A204.1 (cell line): ENCODE results near the gene MAP6.

Source experiments
- FAIRE-seq: peaks from 2 replicates; lab custom pipeline; 2012; peaks lifted over from hg19 to GRCh38; lab: Jason Lieb, UNC

MAP6 gene

DNA sequence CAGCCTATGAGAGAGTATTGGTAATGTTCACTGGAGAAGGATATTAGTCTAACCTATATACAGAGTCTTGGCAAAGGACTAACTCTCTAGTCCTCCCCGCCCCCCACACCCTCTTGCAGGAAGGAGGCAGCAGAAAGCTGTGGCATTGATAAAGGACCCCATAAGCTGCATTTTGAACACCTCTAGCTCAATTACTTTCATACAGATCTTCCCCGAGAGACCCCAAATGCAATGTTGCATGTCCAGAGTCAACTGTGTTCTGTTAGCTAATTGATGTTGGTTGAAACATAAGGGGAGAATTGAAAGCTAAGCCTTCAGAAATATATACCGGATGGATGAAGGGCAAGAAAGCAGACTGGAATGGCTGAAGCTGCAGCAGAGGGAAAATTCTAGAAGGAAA is 2.8 kb downstream of the MAP6 start:
- FAIRE-seq, result no peak

DNA sequence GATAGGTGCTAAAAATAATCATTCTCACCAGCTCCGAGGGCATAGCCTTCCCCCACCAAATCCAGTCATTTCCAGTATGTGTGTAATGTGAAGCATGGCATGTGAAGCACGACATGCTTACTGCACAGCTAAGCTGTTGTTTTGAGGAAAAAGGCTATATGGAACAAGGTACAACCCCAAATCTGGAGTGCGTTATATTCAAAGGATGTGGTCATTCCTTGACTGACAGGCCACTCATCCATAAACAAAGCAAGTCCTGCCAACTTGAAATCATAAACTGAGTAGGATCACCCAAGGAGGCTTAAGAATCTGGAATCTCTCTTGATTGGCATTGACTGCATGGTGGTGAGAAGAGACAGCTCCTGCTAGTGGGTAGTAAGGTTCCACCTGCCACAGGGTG is 3.7 kb downstream of the MAP6 start:
- no peak for FAIRE-seq

DNA sequence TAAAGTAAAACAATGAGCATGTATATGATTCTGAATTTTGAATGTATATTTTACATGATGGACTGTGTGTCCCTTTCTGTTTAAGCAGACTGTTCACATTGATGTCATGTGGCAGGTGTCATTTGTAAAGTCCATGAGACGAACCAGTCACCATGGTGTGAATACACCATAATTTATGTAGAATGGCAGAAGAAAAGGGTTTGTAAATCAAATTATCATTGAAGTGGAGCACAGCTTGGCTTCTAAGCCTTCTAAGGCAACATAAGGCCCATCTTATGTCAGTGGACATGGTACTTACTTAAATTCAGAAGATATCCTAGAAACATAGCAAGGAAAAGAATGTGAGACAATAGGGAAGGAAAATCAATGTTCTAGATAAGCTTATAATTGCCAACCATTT is 4.4 kb downstream of the MAP6 start:
- FAIRE-seq, result no peak

DNA sequence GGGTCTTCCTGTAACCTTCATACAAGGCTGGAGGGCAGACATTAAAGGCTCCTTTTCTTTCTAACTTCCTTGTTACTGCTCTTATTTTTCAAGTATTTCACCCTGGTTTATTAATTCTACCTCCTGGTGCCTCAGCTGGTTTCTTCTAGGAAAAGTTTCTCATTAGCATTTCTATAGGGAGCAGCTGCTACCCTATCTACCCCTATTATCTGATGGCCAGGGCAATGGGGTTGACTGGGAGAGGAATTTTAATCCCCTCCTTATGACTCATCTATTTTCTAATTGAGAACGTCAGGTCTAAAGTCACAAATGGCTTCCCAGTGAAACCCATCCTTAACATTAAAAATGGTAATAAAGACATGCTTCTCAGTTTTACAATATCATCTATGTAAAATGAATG is 5.0 kb downstream of the MAP6 start:
- no peak for FAIRE-seq

DNA sequence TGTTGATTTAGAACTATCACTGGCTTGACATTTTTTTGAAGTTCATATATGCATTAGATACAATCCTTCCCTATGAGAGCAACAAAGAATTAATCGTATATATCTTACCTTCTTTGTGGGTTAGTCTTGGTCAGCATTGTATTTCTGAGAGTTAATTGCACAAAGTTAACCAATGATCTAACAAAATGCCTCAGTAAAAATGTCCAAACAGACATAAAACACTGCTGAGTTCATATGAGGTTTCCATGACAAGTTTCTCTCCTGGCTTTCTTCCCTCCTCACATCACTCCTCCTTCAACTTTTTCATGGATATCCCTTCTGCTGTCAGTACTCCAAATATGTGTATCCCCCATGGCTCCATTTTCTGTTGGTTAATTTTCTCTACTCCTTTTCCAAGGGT is 9.0 kb downstream of the MAP6 start:
- FAIRE-seq, result no peak

DNA sequence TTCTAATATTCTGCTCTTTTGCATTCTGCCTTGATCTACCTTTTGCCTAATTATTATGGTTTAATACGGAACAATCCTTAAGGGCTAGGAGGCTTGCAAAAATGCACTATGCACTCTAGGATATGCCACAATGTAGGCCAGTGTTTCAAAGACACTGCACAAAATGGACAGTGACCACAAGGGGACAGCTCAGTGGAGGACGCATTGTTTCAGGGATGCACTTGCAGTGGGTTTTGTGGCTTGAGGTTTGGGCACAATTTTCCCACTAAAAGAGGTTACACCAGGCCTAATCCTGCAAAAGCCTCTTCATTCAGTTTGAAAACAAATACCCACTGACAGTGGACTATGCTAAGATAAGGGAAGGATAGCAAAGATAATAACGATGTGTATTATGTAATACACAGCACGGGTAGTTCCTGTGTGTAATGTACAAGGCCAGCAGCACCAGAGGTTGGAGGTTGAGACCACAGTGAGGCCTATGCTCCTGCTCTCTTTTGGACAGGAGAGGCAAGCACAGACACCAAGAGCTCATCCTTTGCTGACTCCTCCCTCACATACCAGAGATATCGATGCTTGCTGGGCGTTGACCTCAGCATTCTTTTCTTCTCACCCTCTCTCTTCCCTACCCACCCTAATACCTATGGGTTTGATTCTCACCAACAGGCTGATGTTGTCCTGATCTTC is 12.7 kb downstream of the MAP6 start:
- FAIRE-seq, result no peak

DNA sequence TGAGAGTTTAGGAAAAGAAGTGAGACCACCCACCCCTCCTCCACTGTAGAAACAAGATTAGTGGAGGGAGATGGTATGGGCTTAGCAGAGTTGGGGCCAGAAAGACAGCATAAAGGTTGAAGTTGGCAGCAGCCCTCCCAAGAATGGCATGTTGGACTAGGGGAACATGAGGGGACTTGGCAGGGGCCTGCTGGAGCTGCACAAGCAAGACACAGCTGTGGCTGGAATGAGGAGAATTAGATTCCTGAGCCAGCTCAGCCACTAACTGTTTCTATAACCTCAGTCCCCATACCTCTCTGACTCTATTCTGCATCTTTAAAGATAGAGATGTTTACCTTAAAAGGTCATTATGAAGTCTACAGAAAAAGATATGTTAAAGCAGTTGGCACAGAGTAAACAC is 13.2 kb downstream of the MAP6 start:
- no peak for FAIRE-seq

DNA sequence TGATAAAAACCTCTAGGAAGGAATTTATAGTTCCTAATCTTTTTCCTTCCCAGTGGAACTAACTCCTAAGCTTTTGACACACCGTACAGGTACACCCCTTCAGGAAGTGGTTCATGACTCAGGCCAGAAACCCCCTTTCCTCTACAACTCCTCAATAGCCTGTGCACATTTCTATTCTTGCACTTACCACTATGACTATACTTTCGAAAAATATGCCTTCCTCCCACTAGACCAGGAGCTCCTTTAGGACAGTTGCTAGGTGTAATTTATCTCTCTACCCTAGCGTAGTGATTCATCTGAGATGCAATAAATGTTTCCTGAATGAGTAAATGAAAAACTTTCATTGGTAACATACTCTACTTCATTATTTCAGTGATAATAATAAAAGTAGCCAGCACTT is 14.5 kb downstream of the MAP6 start:
- FAIRE-seq, result no peak

DNA sequence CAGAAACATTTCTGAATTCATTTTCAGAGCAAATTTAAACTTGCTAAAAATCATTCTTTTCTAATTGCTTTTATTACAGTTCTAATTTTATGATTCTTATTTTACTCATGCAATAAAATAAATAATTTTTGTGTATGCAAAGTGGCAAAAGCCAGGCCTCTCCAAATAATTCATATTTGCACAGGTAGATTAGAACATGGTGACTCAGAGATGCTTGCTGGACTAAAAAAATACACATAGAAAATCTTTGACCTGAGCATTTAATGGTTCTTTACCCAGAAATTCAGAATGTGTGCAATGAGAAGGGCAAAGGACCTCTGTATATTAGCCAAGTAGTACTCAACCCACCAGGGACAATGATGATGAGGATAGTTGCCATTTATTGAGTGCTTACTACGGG is 15.3 kb downstream of the MAP6 start:
- no peak for FAIRE-seq

DNA sequence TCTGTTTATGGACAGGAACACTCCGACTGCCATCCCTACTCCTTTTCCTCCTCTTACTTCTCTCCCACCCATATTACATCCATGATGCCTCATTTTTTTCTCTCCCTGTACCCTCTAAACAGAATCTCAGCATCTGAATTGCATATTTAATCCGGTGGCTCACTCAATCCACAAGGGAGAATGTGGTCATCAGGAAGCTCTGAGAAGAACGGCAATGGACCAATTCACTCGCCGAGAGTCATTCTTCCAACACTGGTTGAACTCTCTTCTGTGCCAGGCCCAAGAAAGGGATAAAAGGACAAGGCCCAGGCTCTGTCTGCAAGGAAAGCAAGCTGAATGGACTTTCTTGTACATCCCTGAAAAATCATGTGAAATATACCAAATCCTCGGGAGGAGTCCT is 15.9 kb downstream of the MAP6 start:
- FAIRE-seq, result no peak

DNA sequence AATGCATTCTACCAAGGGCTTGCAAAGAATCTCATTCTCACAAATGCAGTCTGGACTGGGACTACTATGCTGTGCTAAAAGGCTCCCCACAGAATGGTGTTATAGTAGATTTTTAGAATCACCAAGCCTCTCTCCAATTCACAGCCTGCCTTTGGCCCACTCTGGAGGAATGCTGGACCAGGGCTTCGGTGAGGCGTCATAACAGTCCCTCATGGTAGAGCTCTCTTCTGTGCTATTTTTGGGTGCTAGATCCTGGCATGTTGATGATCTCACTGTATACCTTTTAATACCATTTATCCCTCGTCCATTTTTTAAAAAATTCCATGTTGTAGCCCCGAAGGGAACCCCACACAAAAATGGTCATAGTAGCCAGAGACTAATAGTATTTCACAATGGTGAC is 17.6 kb downstream of the MAP6 start:
- no peak for FAIRE-seq

DNA sequence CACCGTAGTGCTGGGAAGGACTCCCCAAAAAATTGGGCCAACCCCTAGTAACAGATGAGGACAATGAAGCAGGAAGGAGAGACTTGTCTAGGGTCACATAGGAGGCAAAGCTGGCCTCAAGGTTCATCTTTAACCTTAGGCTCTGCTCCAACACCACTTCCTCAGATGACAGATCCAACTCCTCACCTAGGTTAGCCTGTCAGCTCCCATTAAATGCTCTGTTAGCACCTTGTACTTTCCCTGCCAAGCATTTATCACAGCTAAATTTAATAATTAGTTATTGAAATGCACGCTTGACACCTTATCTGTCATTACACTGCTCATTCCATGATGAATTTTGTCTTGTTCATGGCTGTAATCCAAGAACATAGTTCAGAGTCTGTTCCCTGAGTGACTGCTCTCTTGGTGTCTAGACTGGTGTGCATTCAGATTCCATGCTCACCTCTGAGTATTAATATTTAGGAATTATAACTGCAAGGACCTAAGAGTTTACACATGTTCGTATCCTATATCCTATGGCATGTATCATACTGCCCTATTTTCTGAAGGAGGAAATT is 18.6 kb downstream of the MAP6 start:
- no peak for FAIRE-seq

DNA sequence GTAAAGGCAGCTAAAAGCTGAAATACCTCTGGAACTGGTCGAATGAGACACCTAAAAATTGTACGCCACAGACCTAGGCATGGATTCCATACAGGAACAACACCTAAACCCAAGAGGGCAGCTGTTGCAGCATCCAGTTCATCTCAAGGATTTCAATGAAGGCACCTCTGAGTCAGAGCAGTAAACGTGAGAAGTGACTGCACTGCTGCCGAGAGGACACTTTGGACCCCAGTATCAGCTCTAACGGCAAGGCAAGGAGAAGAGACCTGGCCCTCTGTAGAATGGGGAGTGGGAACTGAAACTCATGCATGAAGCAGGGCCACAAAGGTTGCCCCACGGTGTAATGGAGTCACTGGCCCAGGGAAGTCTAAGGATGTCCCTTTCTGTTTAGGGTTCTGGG is 23.9 kb downstream of the MAP6 start:
- no peak for FAIRE-seq

DNA sequence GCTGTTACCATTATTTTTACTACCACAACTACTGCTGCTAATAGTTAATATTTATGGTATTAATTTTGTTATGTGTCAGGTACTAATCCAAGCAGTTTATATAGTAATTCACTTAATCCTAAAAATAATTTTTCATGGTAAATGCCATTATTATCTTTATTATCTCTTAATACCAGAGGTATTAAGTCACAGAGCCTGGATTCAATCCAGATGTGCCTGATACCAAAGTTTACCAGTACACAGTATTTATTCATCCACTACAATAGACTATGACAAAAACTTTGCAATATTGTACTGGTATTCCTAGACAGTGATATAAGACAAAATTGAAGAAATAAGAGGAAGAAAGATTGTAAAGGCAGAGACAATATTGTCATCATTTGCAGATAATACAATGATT is 24.5 kb downstream of the MAP6 start:
- no peak for FAIRE-seq

DNA sequence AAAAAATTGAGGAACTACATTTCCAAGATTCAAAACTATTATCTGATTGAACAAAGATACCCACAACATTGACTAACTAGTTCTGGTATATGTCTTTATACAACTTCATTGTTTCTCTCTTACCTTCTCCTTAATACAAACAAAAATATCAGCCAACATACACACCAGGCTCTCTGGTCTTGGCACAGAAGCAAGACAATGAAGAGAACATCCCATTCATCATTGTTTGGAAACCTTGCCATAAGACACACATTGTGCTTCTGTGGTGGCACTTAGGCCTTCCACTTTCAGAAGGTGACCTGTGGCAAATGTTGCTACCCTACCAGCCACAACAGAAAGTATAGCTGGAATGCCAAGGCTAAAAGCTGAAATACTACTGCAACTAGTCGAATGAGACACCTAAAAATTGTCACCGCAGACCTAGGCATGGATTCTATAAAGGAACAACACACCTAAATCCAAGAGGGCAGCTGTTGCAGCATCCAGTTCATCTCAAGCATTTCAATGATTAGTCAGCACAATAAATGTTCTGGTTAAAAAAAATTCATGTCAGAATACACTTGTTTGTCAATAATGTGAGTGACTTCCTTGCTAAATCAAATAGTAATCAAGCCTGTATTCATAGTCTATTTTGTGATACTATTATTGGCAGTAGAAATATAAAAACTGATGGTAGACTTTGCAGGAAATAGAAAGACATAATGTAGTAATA is 26.3 kb downstream of the MAP6 start:
- no peak for FAIRE-seq

DNA sequence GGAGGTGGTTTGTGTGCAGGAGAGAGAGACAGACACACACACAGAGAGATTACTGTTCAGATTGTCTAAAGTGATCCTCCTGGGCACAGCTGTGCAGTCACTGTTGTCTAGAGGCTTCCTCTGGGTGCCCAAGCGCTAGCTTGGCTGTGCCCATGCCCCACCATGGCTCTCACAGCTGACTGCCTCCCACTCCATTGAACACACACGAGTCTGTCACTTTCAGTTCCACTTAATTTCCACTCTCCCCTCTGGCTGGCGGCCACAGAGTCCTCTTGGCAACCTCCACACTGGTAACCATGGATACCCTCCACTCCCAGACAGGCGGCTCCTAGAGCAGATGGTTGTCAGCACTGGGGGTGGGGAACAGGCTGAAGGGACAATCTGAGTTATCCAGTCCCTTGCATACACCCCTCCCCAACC is 29.1 kb downstream of the MAP6 start:
- no peak for FAIRE-seq

DNA sequence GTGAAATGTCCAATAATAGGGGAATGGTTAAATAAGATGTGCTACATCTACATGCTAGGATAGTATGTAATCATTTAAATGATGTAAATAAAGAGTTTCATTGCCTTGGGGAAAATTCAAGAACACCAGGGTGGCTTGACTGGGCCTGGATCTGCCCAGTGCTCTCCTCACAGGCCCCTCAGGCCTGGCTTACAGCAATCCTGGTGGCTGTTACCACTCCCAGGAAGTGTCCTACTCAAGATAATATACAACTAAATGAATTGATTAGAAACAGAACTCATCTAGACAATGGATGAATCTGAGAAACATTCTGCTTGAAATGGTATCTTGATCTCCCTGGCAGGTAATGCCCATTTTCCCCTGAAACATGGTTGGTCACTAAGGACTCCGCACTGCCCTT is 30.8 kb downstream of the MAP6 start:
- no peak for FAIRE-seq

DNA sequence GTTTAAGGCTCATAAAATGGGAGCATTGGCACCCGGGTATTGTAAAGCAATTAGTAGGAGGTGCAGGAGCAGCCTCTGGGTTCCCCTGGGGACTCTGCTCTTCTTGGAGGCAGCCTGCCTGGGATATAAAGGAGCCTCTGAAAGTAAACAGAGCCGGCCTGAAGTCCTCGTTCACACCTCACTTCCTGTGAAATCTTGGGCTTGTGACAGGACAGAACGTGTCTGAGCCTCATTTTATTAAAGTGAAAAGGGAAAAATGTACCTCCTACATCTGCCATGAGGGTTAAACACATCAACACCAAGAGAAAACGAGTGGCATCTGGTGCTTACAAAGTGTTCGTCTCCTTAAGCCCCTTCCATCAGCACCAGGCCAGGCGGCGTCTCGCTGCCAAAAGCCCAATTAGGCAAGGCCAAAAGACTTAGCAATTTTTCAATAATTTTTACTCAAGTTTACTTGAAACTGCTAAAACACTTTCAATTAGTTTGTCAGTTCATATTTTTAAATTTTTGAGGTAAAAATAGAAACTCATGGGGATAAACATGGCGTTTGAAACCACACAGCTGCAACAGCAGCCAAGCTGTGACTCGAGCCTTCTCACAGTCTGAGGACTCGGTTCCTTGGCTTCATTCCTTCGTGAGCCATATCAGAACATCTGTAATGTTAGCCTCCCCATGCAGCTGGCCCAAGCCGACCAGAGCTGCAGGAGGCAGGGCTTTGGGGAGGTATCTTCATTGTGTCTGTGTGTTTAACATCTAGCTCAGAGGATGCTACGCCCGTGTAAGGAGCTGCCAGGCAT is 33.6 kb downstream of the MAP6 start:
- FAIRE-seq, result no peak

DNA sequence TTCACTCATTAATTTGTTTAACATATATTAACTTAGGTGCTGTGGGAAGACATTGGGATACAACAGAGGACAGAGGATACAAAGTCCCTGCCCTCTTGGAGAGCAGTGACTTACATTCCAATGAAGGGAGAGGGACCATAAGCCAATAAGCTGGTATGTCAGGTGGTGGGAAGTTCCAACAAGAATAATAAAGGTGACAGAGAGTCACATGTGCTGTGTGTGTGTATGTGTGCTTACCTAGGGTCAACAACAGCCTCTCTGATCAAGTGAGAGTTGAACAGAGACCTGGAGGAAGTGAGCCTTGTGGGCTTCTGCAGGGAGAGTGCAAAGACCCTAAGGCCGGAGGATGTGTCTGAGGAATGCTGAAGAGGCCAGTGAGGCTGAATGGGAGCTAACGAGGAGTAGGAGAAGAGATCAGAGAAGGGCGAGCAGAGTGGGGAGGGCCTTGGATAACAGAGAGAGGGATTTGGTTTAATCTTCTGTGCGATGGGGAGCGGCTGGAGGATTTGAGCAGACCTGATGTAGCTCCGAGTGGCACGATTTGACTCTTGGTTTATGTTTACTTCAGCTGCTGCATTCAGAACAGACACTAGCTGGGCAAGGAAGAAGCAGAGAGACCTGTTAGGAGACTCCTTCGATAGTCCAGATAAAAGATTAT is 35.3 kb downstream of the MAP6 start:
- FAIRE-seq, result no peak

DNA sequence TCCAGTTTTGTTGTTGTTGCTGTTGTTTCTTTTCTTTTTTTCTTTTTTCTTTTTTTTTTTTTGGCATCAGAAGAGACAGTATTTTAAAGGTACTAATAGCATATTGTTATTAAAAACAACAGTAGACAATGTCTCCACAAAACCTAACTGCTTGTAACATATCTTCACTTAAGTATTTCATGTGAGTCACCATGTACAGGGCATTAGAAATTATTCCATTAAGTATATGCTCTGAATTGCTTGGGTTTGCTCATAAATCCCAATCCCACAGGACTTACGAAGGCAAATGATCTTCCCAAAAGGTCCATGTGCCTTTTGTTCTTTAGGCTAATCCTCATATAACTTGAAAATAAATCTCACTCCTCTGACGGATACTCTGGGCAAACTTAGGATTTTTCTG is 35.9 kb downstream of the MAP6 start:
- FAIRE-seq, result no peak

DNA sequence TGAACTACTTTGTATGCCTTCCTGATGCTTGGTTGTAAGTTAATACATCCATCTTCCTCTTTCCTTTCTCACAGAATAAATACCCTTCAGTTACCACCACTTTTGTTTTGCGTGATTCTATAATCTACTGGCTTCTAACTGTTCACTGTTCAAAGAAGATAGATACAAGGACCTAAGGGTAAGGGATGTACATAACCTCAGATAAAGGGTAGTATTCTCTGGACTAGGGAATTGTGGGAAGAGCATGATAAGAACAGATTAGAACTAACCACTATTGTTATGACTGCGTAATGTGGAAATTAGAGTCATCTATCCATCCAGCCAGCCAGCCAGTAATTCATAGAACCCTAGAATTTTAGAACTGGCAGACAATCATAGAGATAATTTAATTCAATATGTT is 36.4 kb downstream of the MAP6 start:
- no peak for FAIRE-seq

DNA sequence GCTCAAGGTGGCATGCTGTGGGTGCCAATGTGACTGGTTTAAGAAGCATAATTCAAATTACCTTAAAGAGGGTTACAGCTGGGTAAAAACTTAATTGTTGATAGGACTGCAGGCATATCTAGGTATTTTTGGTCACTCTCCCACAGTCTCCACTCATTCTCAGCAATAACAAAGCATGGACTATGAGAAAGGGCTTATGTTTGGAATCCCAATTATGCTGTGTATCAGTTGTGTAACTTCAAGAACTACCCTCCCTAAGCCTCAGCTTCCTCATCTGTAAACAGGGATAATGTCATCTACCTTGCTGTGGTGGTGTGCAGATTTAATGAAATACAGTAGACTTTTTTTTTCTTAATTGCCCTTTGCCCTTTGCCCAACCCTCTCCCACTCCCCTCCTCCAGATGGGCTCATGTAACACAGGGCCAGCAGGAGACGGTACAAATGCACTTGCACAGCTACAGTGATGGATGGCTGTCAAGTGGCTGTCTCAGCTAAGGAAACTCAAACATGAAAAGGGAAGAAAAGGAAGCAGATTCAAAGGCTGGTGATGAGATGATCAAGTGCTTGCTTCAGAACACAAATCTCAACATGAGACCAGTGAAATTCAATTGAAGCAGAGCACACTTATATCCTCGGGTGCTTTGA is 37.6 kb downstream of the MAP6 start:
- no peak for FAIRE-seq
